HG02642 (cell line): ENCODE data around the gene MAP3K7.

Source experiments
- ATAC-seq: cut with Tn5 transposase; IDR thresholded peaks from one replicate; pipeline ENCODE4 v1.9.1; 2021; ENCODE audit warnings: mild to moderate bottlenecking; ENCODE audit not compliant: unreplicated experiment, poor library complexity

MAP3K7 gene

DNA sequence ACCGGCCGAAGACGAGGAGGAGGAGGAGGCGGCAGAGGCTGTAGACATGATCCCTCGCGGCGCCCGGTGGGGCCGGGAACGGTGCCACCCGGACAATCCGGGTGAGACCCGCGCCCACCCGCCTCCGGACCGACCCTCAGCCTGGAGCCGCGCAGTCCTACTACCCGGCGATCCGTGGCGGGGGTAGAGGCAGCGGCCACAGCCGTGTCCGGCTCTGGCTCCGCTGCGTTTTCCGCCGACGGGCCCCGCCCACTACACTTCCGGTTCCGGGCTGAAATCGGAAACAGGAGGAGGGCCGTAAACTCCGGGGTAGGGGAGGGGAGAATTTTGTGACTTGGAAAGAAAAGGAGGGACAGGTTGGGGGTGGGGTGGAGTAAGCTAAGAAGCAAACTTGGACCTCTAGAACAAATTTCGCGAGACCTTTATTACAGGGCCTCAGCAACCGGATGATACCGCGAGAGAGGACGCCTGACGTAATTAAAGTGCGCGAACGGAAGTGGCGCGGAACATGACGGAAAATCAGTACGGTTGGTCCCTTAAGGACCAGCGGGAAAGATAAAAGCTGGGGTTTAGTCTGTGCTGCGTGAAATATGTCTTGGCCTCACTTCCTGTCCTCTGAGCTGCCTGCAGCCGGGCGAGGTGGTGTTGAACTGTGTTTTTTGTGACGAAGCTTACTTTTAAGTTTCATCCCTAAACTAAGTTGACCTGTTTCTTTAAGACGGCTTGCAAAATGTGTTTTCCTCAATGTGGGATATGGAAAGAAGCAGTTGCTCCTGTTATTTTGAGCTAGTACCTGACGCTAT, at the start of gene MAP3K7:
Gene MAP3K7, minus strand, starts transcription at position 237 of the 803 bp plus-strand sequence. Its CDS starts 189 bp downstream, at position 48.
- peak; percentile 93 for ATAC-seq

GRCh38 chr6:90631046-90631445, 44.2 kb upstream of the MAP3K7 start:
- ATAC-seq: no peak

GRCh38 chr6:90621581-90621980, 34.7 kb upstream of the MAP3K7 start:
- no peak for ATAC-seq

DNA sequence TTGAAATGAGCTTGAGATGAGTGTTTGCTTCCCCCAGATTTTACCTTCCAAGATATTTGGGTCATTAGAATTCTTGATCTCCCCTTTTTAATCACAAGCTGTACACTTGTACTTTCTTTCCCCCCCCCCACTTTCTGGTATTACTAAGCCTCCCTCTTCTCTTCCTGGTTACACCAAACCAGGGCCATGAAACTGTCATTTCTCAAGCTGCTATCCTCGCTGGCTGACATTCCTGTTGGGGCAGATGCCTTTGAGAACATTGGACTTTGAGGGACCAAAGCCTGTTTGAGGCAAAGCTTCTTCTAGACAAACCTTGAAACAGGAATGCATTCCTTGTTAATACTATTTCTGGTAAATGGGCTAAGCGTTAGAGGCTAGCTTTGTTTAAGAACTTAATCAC, 32.3 kb upstream of the MAP3K7 start:
- no peak for ATAC-seq

- no peak for ATAC-seq
Observed at GRCh38 chr6:90612313-90612680, 25.4 kb upstream of the MAP3K7 start.

DNA sequence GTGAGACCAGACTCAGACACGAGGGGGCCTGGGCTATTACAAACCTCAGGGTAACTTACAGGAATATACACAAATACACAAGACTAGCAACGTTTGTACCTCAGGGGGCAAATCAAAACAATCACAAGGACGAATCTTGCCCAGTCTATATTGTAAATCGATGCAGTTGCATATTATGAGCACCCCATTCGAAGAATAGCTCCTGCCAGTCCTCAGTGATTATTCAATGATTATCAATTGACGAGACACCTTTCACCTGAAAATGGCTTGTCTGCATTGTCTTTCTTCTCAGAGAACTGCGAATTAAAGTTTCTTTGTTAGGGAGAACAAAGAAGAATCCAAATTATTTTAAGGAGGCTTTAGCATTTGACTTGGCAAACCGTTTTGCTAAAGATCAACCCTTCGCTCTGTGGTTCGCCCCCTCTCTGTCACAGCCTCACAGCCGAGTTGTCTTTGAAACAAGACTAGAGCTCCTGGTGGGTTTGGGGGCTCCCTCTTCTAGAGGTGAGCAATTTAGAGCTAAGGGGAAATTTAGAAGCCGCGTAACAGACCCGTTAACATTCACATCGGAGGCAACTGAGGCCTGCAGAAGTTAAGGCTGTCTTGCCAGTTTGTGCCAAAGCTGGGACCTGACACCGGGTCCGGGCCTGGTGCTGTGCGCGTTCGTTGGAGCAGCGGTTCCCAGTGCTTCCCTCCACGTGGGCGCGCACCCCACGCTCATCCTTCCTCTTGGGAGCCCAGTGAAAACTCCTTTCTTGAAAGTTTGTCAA, 24.9 kb upstream of the MAP3K7 start:
- ATAC-seq: no peak

- ATAC-seq: peak; percentile 73
Observed at GRCh38 chr6:90610751-90611542, 24.1 kb upstream of the MAP3K7 start.

- ATAC-seq: peak; percentile 11
Observed at GRCh38 chr6:90610301-90610750, 23.5 kb upstream of the MAP3K7 start.

DNA sequence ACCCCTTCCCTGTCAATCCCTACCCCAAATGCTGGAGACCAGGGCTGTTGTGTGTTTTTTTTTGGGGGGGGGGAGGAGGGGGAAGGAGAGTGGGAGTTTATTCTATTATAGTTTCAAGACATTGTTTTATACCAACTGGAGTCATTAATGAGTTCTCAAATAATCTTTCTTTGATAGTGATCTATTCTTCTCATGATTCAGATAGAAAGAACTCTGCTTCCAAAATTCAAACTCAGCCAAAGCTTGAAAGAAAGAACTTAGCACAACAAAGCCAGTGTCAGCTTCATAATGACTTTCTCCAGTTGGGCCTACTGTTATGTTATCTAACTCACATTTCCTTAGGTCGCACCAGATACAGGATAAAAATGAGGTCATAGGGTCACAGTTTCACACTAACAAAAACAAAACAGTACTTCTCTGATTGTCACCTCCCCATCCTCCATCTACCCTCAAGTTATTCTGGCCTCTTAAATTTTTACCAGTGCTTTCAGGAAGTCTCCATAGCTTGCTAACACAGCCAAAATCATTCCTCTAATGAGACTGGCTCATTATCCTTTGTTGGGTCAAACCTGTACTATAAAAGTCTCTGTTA, 19.0 kb upstream of the MAP3K7 start:
- no peak for ATAC-seq

GRCh38 chr6:90604546-90604945, 17.7 kb upstream of the MAP3K7 start:
- no peak for ATAC-seq

DNA sequence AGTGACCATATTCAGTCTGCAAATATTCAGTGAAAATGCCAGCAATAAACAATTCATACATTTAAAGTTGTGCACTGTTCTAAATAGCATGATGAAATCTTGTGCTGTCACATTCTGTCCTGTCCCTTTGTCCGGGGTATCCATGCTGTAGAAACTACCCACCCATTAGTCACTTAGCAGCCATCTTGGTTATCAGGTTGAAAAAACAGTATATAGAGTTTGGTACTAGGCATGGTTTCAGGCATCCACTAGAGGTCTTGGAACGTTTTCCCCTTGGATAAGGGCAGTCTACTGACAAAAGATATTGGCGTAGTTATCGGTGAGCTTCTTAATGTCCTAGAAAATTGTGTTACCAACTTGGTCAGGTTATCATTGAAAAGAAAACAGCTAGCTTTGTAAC, 12.3 kb upstream of the MAP3K7 start:
- ATAC-seq: no peak

DNA sequence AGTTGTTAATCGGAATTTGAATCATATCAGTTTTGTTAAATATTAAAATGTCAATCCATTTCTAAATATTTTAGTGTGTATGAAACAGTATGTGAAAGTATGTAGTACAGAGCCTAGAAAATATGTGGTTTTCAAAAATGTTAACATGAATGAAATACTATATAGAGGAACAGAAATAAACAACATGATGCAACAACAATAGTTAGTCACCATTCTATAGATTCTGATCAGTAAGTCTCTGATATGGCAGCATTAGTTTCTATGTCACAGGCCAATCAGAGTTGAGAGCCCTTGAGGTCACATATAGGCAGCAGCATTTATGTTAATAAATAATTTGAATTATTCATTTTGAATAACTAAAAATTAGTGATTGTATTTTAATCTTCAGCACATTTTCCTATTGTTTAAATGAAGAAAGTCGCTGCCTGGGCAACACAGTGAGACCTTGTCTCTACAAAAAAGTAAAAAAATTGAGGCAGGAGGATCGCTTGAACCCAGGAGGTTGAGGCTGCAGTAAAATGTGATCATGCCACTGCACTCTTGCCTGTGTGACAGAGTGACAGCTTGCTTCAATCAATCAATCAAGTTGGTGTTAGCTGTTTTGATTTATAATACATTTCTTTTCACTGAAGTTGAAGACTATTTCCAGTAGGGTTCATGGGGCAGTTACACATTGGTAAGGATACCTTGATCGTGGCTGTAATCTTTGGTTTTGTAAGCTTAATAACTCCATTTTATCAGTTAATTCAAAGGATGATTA, 11.5 kb upstream of the MAP3K7 start:
- no peak for ATAC-seq

GRCh38 chr6:90596967-90597539, 10.2 kb upstream of the MAP3K7 start:
- no peak for ATAC-seq

- no peak for ATAC-seq
Observed at GRCh38 chr6:90595854-90596253, 9.0 kb upstream of the MAP3K7 start.

DNA sequence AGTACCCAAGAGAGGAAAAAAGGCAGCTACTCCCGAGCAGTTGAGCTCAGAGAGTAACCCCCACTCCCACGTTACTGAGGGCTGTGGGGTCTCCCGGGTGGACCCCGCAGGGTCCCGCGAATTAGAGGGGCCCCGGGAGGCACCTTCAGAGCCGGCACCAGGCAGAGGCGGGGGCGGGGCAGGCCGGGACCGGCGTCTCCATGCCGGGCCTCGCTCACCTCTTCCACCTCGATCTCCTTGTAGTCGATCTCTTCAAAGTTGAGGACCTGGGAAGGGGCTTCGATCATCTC, 381 bp downstream of the MAP3K7 start:
- ATAC-seq: peak; percentile 32

GRCh38 chr6:90584636-90585255, 2.1 kb downstream of the MAP3K7 start:
- ATAC-seq: no peak

- no peak for ATAC-seq
Observed at GRCh38 chr6:90583836-90584481, 2.9 kb downstream of the MAP3K7 start.

DNA sequence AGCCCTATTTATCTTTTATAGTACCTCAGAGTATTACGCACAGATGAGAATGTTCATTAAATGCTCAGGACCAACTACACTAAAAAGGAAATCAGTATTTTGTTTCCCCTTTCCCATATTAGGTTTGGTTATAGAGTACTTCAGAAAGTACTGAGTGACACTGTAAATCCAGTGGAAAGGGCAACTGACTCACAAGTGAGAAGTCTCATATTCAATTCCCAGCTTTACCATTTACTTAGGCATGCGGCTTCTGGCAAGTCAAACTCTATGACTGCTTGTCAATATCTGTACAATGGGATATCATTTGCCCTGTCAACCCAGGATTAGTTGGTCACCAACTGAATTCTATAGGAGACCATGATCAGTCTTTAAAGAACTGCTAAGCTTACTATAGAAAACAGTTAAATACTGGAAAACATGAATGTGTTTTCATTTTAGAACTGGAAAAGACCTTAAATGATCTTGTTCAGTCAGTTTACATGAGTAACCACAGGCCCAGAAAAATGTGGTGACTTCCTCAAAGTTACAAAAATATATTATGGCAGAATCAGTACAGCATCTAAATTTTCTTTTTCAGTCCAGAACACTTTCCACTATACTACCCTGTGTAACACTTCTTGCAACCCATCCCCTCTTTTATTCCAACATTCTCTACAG, 3.6 kb downstream of the MAP3K7 start:
- no peak for ATAC-seq
